ENCODE results near the gene CLEC2L.

CLEC2L gene

GRCh38 chr7:139580435-139580834 is 57.0 kb downstream of the CLEC2L start:
- DNase-seq, result no peak

GRCh38 chr7:139582130-139582650 is 58.7 kb downstream of the CLEC2L start:
- no peak for DNase-seq

GRCh38 chr7:139582671-139583155 is 59.2 kb downstream of the CLEC2L start:
- DNase-seq, result no peak

- DNase-seq, result no peak
These were observed 60.5 kb downstream of the CLEC2L start for GRCh38 chr7:139583826-139584553.

- no peak for DNase-seq
These were observed 61.6 kb downstream of the CLEC2L start for GRCh38 chr7:139585042-139585441.

GRCh38 chr7:139586286-139586685 is 62.8 kb downstream of the CLEC2L start:
- DNase-seq, result no peak

- no peak for DNase-seq
These were observed 64.0 kb downstream of the CLEC2L start for GRCh38 chr7:139587535-139587934.

GRCh38 chr7:139588632-139589031 is 65.1 kb downstream of the CLEC2L start:
- DNase-seq, result no peak

GRCh38 chr7:139589474-139589873 is 66.0 kb downstream of the CLEC2L start:
- DNase-seq, result no peak

GRCh38 chr7:139591550-139592195 is 68.2 kb downstream of the CLEC2L start:
- no peak for DNase-seq

- no peak for DNase-seq
These were observed 69.4 kb downstream of the CLEC2L start for GRCh38 chr7:139592801-139593461.

- DNase-seq, result no peak
These were observed 70.6 kb downstream of the CLEC2L start for GRCh38 chr7:139594090-139594489.

Measured in activated CD4-positive, alpha-beta T cell treated with anti-CD3 and anti-CD28 coated beads for 4 hours (primary cell).